Endothelial cell of umbilical vein (primary cell): ENCODE results near the gene SUSD6. TPM values are rescaled to one million over a fixed set of nuclear protein-coding genes. Genes with fewer than 3 reads are reported as not detected.

Experiments
- BruUV-seq: library from RNA; stranded (reverse); fragments of 400-500 nt; replicated peaks from 2 replicates; lab custom pipeline; 2021; lab: Mats Ljungman, UMichigan
- CTCF ChIA-PET: fragments of 300-600, 350-600 bp; sonication (Branson Sonifier 250); formaldehyde crosslinking; loops from one replicate; lab custom pipeline; 2021; ENCODE audit warnings: antibody characterized with exemption, inconsistent platforms; lab: Charles Lee
- POLR2A ChIA-PET: fragments of 300-600, 350-600 bp; sonication (Branson Sonifier 250); formaldehyde crosslinking; loops from one replicate; lab custom pipeline; 2021; ENCODE audit warnings: antibody characterized with exemption, inconsistent platforms; lab: Charles Lee
- DNase-seq: peaks from one replicate; pipeline ENCODE4 v3.0.0-alpha.2; 2011; ENCODE audit warnings: low read depth, low spot score
- FAIRE-seq: peaks from 2 replicates; lab custom pipeline; 2011; peaks lifted over from hg19 to GRCh38; lab: Jason Lieb, UNC
- H2AFZ ChIP-seq: 2 replicates; pipeline ENCODE4 v1.6.0; 2012; ENCODE audit warnings: low read depth, low read length, control low read depth, inconsistent platforms
- H3K27ac ChIP-seq: 2 replicates; pipeline ENCODE4 v1.5.1; 2011; ENCODE audit warnings: low read depth, mild to moderate bottlenecking, control low read depth, low read length, moderate library complexity; ENCODE audit not compliant: insufficient read depth
- H3K27me3 ChIP-seq, 2 experiments: 2 replicates each; pipeline versions ENCODE4 v1.6.0 to v1.6.1; 2011; ENCODE audit warnings: low read length in 2 of 2, mixed read lengths in 1 of 2; ENCODE audit not compliant: control insufficient read depth in 2 of 2, insufficient read depth in 2 of 2
- H3K36me3 ChIP-seq, 2 experiments: 2 replicates in 1 of 2; 3 replicates in 1 of 2; pipeline ENCODE4 v1.5.1; 2011; ENCODE audit warnings: low read length in 2 of 2, mild to moderate bottlenecking in 1 of 2, moderate library complexity in 1 of 2; ENCODE audit not compliant: control insufficient read depth in 2 of 2, insufficient read depth in 2 of 2; ENCODE audit errors: extremely low read depth in 1 of 2
- H3K4me1 ChIP-seq: 3 replicates; pipeline ENCODE4 v1.5.1; 2011; ENCODE audit warnings: mild to moderate bottlenecking, low read length; ENCODE audit not compliant: control insufficient read depth, insufficient read depth; ENCODE audit errors: extremely low read depth
- H3K4me2 ChIP-seq: 2 replicates; pipeline ENCODE4 v1.6.1; 2011; ENCODE audit warnings: low read length, control low read depth, mixed read lengths; ENCODE audit not compliant: insufficient read depth
- H3K4me3 ChIP-seq, 3 experiments: fragments of 200-600 bp in 1 of 3; sonication (generic), shearing (Covaris generic) in 1 of 3; replicated peaks in 1 of 3; 2 replicates each; pipeline ENCODE4 v1.5.1; 2011 to 2016; ENCODE audit warnings: control low read depth in 3 of 3, low read length in 3 of 3, mild to moderate bottlenecking in 2 of 3, inconsistent platforms in 1 of 3, low read depth in 1 of 3, moderate library complexity in 1 of 3; ENCODE audit not compliant: insufficient read depth in 1 of 3
- H3K79me2 ChIP-seq: 2 replicates; pipeline ENCODE4 v1.6.0; 2012; ENCODE audit warnings: low read length, inconsistent platforms; ENCODE audit not compliant: control insufficient read depth, insufficient read depth
- H3K9ac ChIP-seq: replicated peaks from 2 replicates; pipeline ENCODE3; 2011; ENCODE audit warnings: low read length, control low read depth; ENCODE audit not compliant: insufficient read depth; ENCODE audit errors: extremely low read depth
- H3K9me1 ChIP-seq: replicated peaks from 3 replicates; pipeline ENCODE4 v1.6.0; 2011; ENCODE audit warnings: mild to moderate bottlenecking, low read length; ENCODE audit not compliant: control insufficient read depth, insufficient read depth; ENCODE audit errors: extremely low read depth
- H3K9me3 ChIP-seq: replicated peaks from 2 replicates; pipeline ENCODE4 v1.5.1; 2012; ENCODE audit warnings: low read length, inconsistent platforms; ENCODE audit not compliant: control insufficient read depth, insufficient read depth
- H4K20me1 ChIP-seq: replicated peaks from 2 replicates; pipeline ENCODE3; 2011; ENCODE audit warnings: mild to moderate bottlenecking, low read length; ENCODE audit not compliant: control insufficient read depth, insufficient read depth; ENCODE audit errors: extremely low read depth
- EZH2 ChIP-seq: IDR thresholded peaks from 2 replicates; pipeline ENCODE4 v1.6.1; 2012; ENCODE audit warnings: borderline replicate concordance, low read depth, mild to moderate bottlenecking, moderate library complexity, low read length, inconsistent platforms; ENCODE audit not compliant: severe bottlenecking
- FOS ChIP-seq: IDR thresholded peaks from 2 replicates; pipeline ENCODE4 v1.6.1; 2011; ENCODE audit warnings: mild to moderate bottlenecking, low read length, moderate library complexity, borderline replicate concordance; ENCODE audit not compliant: insufficient read depth
- GATA2 ChIP-seq: IDR thresholded peaks from 2 replicates; pipeline ENCODE4 v1.7.0; 2011; ENCODE audit warnings: low read depth, mild to moderate bottlenecking, moderate library complexity, mixed read lengths, low read length; ENCODE audit not compliant: insufficient read length, insufficient read depth
- JUN ChIP-seq: IDR thresholded peaks from 2 replicates; pipeline ENCODE4 v1.6.1; 2011; ENCODE audit warnings: borderline replicate concordance, low read depth; ENCODE audit not compliant: insufficient read length, insufficient read depth
- MAX ChIP-seq: IDR thresholded peaks from 2 replicates; pipeline ENCODE4 v1.6.1; 2011; ENCODE audit not compliant: insufficient read depth, insufficient read length
- MYC ChIP-seq: IDR thresholded peaks from one replicate; pipeline ENCODE4 v1.6.1; 2011; ENCODE audit warnings: mild to moderate bottlenecking, low read depth, low read length
- POLR2A ChIP-seq: IDR thresholded peaks from 2 replicates; pipeline ENCODE4 v1.6.1; 2012; ENCODE audit warnings: low read depth, mild to moderate bottlenecking, control low read depth, low read length
- POLR2AphosphoS5 ChIP-seq: IDR thresholded peaks from 2 replicates; pipeline ENCODE4 v1.6.1; 2012; ENCODE audit warnings: low read depth, mild to moderate bottlenecking, control low read depth, low read length, moderate library complexity; ENCODE audit not compliant: insufficient read depth
- dilution Hi-C: fragments of 300-500 bp; cut with MboI; formaldehyde crosslinking; loops from one replicate; pipeline ENCODE4 v1.15.0; 2019; ENCODE audit warnings: low sequenced_read_pairs; ENCODE audit not compliant: extremely low pct_ligation_motif_present
- intact Hi-C: fragments of 100-400 bp; cut with micrococcal nuclease; formaldehyde crosslinking; loops from one replicate; pipeline ENCODE4 v1.10.0; 2022
- polyA plus RNA-seq, 4 experiments: library from polyadenylated mRNA; depleted of rRNA in 3 of 4; stranded (reverse) in 3 of 4; unstranded in 1 of 4; fragments of >200 nt; gene quantifications; 2 replicates each; pipeline versions ENCODE4 v1.2.1 to v1.2.3, GENCODE V29; 2011 to 2012; ENCODE audit warnings: missing spikeins in 1 of 4
- total RNA-seq: library from RNA; stranded (reverse); gene quantifications from 2 replicates; pipeline ENCODE4 v1.2.3, GENCODE V29; 2021
- TF ChIP-seq, protein P1 (sequence below), 2 donors: IDR thresholded peaks; 1 replicate in 1 of 2; 2 replicates in 1 of 2; pipeline ENCODE4 v1.5.1; 2011; ENCODE audit warnings: low read length in 2 of 2, mild to moderate bottlenecking in 2 of 2, moderate library complexity in 2 of 2, control low read depth in 1 of 2, inconsistent platforms in 1 of 2, low read depth in 1 of 2; ENCODE audit not compliant: insufficient read depth in 1 of 2; ENCODE audit errors: extremely low read depth in 1 of 2

The SUSD6 gene
- total and polyA plus RNA-seq, 2 donors (not counting 3 experiments of a cell fraction or from before 2014, with no cell fraction given), result 13.4 to 19.5 TPM

- Histone ChIP-seq H3K4me2 (no peak overlapping the region), H3K27me3 (no peaks in the 10 kb centered on the region), H3K9me1 (no peaks in the 10 kb centered on the region), H4K20me1 (no peaks in the 10 kb centered on the region), H3K79me2 (no peaks in the 10 kb centered on the region), H3K36me3 (peaks cover 0 to 3% of the 10 kb centered on the region in 2 experiments), H3K9ac (no peak overlapping the region), H3K4me3 (no peak overlapping the region), H3K9me3 (no peaks in the 10 kb centered on the region), H3K27ac (no peak overlapping the region), H2AFZ (no peak overlapping the region), H3K4me1 (peaks cover 24% of the 10 kb centered on the region)
- CTCF ChIA-PET, result interaction anchor here (2.6 kb wide), 1 partner anchor 16 kb away, joined by 6 read pairs; no protein-coding TSS in a partner anchor
- BruUV-seq, result no TSS peak
- intact Hi-C loops, result no loop called here
- POLR2A ChIA-PET, result no interaction called here
- TF ChIP-seq MYC, result no peak
- no peak for TF ChIP-seq GATA2
- no peak for TF ChIP-seq EZH2
- TF ChIP-seq POLR2AphosphoS5, result no peak
- TF ChIP-seq, protein P1, sequence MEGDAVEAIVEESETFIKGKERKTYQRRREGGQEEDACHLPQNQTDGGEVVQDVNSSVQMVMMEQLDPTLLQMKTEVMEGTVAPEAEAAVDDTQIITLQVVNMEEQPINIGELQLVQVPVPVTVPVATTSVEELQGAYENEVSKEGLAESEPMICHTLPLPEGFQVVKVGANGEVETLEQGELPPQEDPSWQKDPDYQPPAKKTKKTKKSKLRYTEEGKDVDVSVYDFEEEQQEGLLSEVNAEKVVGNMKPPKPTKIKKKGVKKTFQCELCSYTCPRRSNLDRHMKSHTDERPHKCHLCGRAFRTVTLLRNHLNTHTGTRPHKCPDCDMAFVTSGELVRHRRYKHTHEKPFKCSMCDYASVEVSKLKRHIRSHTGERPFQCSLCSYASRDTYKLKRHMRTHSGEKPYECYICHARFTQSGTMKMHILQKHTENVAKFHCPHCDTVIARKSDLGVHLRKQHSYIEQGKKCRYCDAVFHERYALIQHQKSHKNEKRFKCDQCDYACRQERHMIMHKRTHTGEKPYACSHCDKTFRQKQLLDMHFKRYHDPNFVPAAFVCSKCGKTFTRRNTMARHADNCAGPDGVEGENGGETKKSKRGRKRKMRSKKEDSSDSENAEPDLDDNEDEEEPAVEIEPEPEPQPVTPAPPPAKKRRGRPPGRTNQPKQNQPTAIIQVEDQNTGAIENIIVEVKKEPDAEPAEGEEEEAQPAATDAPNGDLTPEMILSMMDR (IDR thresholded peaks at IDR 0.05; ENCODE audit: extremely low read depth in 1 of 2, insufficient read depth in 1 of 2, low read depth in 1 of 2, low read length in 2 of 2), result no peak
- TF ChIP-seq MAX, result no peak
- TF ChIP-seq POLR2A, result no peak
- no peak for TF ChIP-seq JUN
- TF ChIP-seq FOS, result no peak
- dilution Hi-C loops, result no loop called here
- DNase-seq (no peak), FAIRE-seq (no peak)
These were observed 91.9 kb downstream of the SUSD6 start for GRCh38 chr14:69703047-69704039.
